GM19372 (cell line): Measurements from ENCODE around the gene CTDP1.

Experiments used
- ATAC-seq: cut with Tn5 transposase; IDR thresholded peaks from one replicate; pipeline ENCODE4 v1.9.1; 2021; ENCODE audit warnings: mild to moderate bottlenecking, low read depth, moderate library complexity; ENCODE audit not compliant: unreplicated experiment

CTDP1 gene

GRCh38 chr18:79776674-79777073, 97.1 kb downstream of the CTDP1 start:
- ATAC-seq = no peak

GRCh38 chr18:79778291-79778791, 98.7 kb downstream of the CTDP1 start:
- no peak for ATAC-seq

GRCh38 chr18:79779021-79779699, 99.6 kb downstream of the CTDP1 start:
- no peak for ATAC-seq

- ATAC-seq = no peak
Measured at GRCh38 chr18:79779700-79780190, 100.1 kb downstream of the CTDP1 start.

DNA sequence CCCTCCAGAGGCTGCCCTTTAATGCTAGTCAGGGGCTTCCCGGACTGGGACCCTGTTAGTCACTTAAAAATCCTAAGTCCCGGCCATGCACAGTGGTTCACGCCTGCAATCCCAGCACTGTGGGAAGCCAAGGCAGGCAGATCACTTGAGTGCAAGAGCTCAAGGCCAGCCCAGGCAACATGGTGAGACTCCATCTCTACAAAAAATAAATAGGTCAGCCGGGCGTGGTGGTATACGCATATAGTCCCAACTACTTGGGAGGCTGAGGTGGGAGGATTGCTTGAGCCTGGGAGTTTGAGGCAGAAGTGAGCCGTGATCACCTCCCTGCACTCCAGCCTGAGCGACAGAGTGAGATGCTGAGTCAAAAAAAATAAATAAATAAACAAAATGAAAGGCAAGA, 100.9 kb downstream of the CTDP1 start:
- no peak for ATAC-seq

DNA sequence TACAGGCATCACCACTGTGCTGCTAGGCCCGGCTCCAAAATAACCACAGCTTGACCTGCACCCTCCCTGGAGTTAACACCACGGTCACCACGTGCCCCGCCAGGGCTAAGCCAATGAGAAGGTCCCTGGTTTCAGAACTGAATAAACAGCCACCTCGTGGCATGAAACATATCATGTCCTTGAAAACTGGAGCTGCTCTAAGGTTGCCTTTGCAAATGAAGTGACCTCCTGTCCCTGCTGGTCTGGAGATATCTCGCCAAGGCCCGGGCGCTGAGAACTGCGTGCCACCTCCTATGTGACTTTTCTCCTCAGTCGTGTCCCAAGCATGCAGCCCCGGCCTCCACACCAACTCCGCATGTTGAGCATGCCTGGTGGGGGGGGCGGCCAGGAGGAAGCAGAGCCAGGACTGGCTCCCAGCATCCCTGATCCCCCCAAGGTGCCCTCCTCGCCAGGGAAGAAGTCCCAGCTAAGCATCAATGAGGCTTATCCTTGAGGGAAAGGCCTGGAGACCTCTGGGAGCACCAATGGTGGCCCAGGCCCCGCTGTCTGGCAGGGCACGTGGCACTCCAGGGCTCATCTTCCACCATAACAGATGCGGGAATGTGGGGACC, 101.8 kb downstream of the CTDP1 start:
- no peak for ATAC-seq

DNA sequence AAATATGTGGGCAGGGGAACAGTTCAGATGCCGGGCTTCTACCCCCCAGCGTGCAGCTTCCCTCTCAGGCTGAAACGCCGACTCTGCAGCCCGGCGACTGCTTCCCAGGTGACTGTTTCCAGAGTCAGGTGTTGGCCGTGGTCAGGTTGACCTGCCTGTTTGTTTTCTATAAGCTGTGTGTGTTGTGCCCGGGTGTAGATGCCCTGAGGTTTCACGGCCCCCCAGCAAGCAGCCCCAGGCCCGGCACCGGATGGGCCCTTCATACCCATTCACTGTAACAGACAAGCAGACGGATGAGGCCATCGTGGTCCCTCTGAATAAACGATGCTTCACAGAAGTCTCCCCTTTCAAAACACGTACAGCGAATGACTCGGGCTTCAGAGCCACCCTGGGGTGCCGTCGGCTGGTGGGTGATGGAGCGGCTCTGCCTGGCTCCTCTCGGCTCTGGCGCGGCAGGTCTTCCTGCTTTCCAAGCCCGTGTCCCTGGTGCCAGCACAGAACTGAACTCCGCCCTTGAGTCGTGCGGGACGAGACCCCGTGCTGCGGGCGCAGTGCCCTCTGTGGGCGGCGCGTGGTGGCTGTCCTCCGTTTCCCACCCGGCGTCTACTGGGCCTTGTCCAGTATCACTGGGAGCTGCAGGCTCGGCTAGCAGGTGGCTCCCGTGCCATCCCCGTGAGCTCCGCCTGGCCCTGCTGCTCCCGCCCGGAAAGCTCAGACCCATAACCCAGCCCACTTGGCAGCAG, 103.1 kb downstream of the CTDP1 start:
- ATAC-seq = no peak

- no peak for ATAC-seq
Measured at GRCh38 chr18:79784071-79784913, 104.7 kb downstream of the CTDP1 start.

DNA sequence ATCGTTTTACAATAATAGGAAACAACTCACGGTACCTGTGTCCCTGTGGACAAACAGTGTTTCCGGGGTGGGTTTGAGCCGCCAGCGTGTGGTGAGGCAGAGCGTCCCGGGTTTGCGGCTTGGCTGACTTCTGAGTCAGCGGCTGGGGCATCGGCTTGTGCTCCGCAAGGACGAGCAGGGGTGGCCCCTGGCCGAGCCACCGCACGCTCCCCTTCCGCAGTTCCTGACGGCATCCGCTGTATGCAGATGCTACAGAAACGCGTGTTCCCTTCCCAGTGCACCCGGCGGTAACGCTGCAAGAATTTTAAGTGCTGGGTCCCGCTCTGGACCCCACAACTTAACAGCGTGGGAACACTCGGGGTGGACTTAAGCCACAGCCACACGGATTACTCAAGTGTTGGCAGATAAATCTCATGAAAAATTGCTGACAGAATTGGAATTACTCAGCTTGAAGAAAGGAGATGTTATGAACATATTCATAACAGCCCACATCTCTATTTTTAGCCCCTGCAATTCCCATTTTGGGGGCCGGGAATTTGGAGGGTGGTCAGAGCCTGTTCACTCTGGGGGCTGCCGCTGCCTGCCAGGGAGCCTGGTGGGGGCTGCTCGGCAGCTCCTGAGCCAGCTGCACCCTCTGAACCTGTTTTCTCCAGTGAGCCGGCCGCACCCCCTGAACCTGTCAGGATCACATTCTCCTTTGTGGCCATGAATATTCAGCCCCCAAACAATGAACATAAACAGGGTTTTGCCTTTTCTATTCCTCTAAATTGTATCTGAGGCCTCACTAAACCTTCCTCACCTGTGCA, 105.6 kb downstream of the CTDP1 start:
- ATAC-seq = no peak

- ATAC-seq = no peak
Measured at GRCh38 chr18:79785831-79786230, 106.2 kb downstream of the CTDP1 start.

DNA sequence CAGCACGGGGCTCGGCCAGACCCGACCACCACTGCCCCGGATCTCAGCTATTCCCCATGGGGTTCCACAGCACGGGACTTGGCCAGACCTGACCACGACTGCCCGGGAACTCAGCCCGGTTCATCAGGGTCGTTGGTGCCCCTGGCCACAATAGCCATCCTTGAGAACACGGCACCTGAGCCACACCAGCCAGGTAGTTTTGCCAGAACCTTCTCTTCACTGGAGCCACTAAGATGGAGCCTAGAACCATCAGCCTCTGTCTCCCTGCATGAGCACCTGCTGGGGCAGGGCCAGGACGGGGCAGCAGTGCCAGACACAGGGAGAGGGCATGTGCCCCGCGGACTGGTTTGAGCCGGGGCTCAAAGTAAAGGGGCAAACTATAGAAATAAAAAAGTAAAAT, 106.7 kb downstream of the CTDP1 start:
- no peak for ATAC-seq

- ATAC-seq = no peak
Measured at GRCh38 chr18:79786786-79787526, 107.4 kb downstream of the CTDP1 start.

GRCh38 chr18:79787527-79787864, 107.9 kb downstream of the CTDP1 start:
- ATAC-seq = no peak

- ATAC-seq = no peak
Measured at GRCh38 chr18:79787865-79788733, 108.5 kb downstream of the CTDP1 start.

DNA sequence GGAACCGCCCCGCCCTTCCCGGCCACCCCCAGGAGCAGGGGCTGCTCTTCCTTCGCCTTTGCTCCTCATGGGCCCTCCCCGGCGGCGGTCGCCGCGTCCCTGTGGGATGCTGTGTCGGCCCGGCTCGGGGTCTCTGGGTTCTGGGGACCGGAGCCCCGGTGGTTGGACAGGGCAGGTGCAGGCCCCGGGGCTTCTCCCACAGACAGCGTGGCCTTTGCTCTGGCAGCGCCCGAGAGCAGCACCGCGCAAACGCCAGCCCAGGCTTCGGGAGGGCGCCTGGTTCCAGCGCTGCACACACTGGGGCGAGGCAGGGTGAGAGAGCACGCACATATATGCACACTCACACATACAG, 109.1 kb downstream of the CTDP1 start:
- ATAC-seq = no peak

DNA sequence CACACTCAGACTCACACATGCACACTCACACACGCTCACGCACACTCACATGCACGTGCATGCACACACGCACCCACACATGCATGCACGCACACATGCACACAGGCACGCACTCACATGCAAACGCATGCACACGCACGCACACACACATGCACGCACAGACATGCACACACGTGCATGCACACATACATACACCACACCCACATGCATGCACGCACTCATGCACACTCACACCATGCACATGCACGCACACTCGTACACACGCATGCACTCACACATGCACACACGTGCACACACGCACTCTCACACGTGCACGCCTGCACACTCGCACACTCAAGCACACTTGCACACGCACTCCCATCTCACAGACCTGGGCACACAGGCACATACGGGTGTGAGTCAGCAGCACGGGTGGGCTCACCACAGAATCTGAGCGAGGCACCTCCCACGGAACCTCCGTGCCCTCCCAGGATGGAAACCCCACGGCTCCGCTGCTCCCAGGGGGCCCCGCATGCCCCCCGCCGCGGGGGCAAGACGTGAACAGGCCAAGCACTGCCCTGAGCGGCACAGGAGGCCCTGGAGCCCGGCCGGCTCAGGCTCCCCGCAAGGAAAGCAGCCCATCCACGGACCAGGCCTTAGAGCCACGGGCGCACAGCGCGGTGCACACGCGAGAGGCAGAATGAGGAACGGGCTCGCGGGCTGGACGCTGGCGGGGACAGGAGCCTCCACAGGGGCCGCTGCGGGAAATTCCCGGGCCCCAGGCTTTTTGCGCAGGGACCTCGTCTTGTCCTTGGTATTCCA, 109.7 kb downstream of the CTDP1 start:
- no peak for ATAC-seq
